SU-DHL-6 (cell line): Measurements from ENCODE around the gene AGAP3.

Experiments used
- H2AFZ ChIP-seq: fragments of 200-600 bp; sonication (generic); 2 replicates; pipeline ENCODE4 v1.6.1; 2014; ENCODE audit warnings: low read depth, mild to moderate bottlenecking, moderate library complexity, mixed read lengths, antibody characterized with exemption, low read length; ENCODE audit not compliant: severe bottlenecking
- H3F3A ChIP-seq: fragments of 200-600 bp; shearing (Covaris generic); 2 replicates; pipeline ENCODE4 v1.6.0; 2016; ENCODE audit warnings: antibody characterized with exemption, mild to moderate bottlenecking; ENCODE audit not compliant: insufficient read depth
- H3K27ac ChIP-seq: fragments of 200-600 bp; sonication (generic); 2 replicates; pipeline ENCODE4 v1.5.1; 2016; ENCODE audit warnings: low read depth, mild to moderate bottlenecking, low read length, moderate library complexity, mixed read lengths
- H3K27me3 ChIP-seq: fragments of 200-600 bp; sonication (generic), shearing (Covaris generic); 2 replicates; pipeline ENCODE4 v1.6.0; 2014; ENCODE audit warnings: mild to moderate bottlenecking, low read length
- H3K36me3 ChIP-seq: fragments of 200-600 bp; sonication (generic); 2 replicates; pipeline ENCODE4 v1.6.1; 2014; ENCODE audit warnings: mild to moderate bottlenecking, low read length, mixed read lengths
- H3K4me2 ChIP-seq: fragments of 300-600, 200-600 bp; shearing (Covaris generic), sonication (generic); 2 replicates; pipeline ENCODE4 v1.6.0; 2014; ENCODE audit warnings: low read length, low read depth, mild to moderate bottlenecking; ENCODE audit not compliant: poor library complexity, severe bottlenecking
- H3K4me3 ChIP-seq: fragments of 200-600 bp; sonication (generic); 2 replicates; pipeline ENCODE4 v1.5.1; 2014; ENCODE audit warnings: antibody characterized with exemption, low read length, mild to moderate bottlenecking, mixed read lengths; ENCODE audit not compliant: insufficient read depth, poor library complexity, severe bottlenecking
- H3K79me2 ChIP-seq: fragments of 200-600 bp; sonication (generic); 2 replicates; pipeline ENCODE4 v1.6.1; 2014; ENCODE audit warnings: mild to moderate bottlenecking, low read length, moderate library complexity; ENCODE audit not compliant: insufficient read depth
- H3K9ac ChIP-seq: fragments of 200-600 bp; sonication (generic); 2 replicates; pipeline ENCODE4 v1.7.0; 2014; ENCODE audit warnings: mild to moderate bottlenecking, low read length
- H3K9me2 ChIP-seq: fragments of 200-600 bp; sonication (generic); replicated peaks from 2 replicates; pipeline ENCODE4 v1.6.1; 2014; ENCODE audit warnings: low read length; ENCODE audit not compliant: insufficient read depth
- H3K9me3 ChIP-seq: fragments of 200-600 bp; sonication (generic); 2 replicates; pipeline ENCODE4 v1.6.1; 2014; ENCODE audit warnings: low read length, mixed read lengths; ENCODE audit not compliant: insufficient read depth
- H4K20me1 ChIP-seq: fragments of 200-600 bp; sonication (generic); 2 replicates; pipeline ENCODE4 v1.6.1; 2014; ENCODE audit warnings: low read depth, mild to moderate bottlenecking, antibody characterized with exemption, low read length, moderate library complexity, mixed read lengths
- CTCF ChIP-seq: fragments of 200-600 bp; sonication (generic); IDR thresholded peaks from one replicate; pipeline ENCODE4 v1.5.1; 2017; ENCODE audit warnings: antibody characterized with exemption, mild to moderate bottlenecking, low read length, moderate library complexity; ENCODE audit not compliant: insufficient read depth, poor library complexity, severe bottlenecking
- EZH2phosphoT487 ChIP-seq: fragments of 200-600 bp; sonication (generic), shearing (Covaris generic); conservative IDR thresholded peaks from 2 replicates; pipeline ENCODE4 v1.6.1; 2018; ENCODE audit warnings: mild to moderate bottlenecking, antibody characterized with exemption, low read length, moderate library complexity, mixed read lengths

The AGAP3 gene

GRCh38 chr7:151071032-151071866 lies 15.0 kb upstream of the AGAP3 start:
- H3K36me3 ChIP-seq: no peaks in the 10 kb centered on the region
- H3K79me2 ChIP-seq: no peaks in the 10 kb centered on the region
- no peaks in the 10 kb centered on the region for H4K20me1 ChIP-seq

DNA sequence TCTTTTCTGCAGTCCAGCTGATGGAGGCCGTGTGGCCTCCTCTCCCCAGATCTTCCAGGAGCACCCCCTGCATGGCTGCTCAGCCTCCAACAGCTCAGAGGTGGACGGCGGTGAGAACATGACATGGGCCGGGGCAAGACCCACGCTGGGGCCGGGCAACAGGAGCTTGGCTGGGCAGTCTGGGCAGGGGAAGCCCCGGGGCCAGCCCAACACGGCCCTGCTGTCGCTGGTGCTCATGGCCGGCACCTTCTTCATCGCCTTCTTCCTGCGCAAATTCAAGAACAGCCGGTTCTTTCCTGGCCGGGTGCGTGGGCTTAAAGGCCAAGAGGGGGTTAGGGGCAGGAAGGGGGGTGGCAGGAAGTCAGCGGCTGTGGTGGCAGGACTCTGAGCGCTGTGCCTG lies 12.3 kb upstream of the AGAP3 start:
- Histone ChIP-seq H3K4me2 (no peak overlapping the region), H3K27ac (no peak overlapping the region), H2AFZ (no peak overlapping the region), H3K9me2 (no peaks in the 10 kb centered on the region), H3K4me3 (no peak overlapping the region), H3F3A (peaks cover 10% of the 10 kb centered on the region; the same call in 1 of the 2 replicates), H3K9me3 (no peaks in the 10 kb centered on the region), H3K27me3 (no peaks in the 10 kb centered on the region), H4K20me1 (no peaks in the 10 kb centered on the region), H3K79me2 (peaks cover under 1% of the 10 kb centered on the region; the same call in 1 of the 2 replicates), H3K36me3 (no peaks in the 10 kb centered on the region), H3K9ac (no peak overlapping the region)
- TF ChIP-seq EZH2phosphoT487: no peak
- TF ChIP-seq CTCF: no peak

More at GRCh38 chr7:151071032-151071866, 15.0 kb upstream of the AGAP3 start:
- Histone ChIP-seq H3K9me3 (no peaks in the 10 kb centered on the region), H3K9ac (no peak overlapping the region), H3K27me3 (no peaks in the 10 kb centered on the region), H3K27ac (no peak overlapping the region), H3K4me3 (no peak overlapping the region), H2AFZ (no peak overlapping the region), H3K4me2 (no peak overlapping the region), H3K9me2 (no peaks in the 10 kb centered on the region), H3F3A (no peaks in the 10 kb centered on the region)
- TF ChIP-seq EZH2phosphoT487 (no peak), CTCF (no peak)

GRCh38 chr7:151074817-151075661 lies 11.2 kb upstream of the AGAP3 start:
- no peak overlapping the region for H3K9ac ChIP-seq
- H4K20me1 ChIP-seq: no peaks in the 10 kb centered on the region
- no peak overlapping the region for H2AFZ ChIP-seq

More at GRCh38 chr7:151074817-151075661, 11.2 kb upstream of the AGAP3 start:
- Histone ChIP-seq H3K27me3 (no peaks in the 10 kb centered on the region), H3K36me3 (no peaks in the 10 kb centered on the region), H3K79me2 (peaks cover 11% of the 10 kb centered on the region; the same call in 1 of the 2 replicates), H3K4me2 (no peak overlapping the region), H3K27ac (no peak overlapping the region), H3K4me3 (no peak overlapping the region), H3K9me3 (no peaks in the 10 kb centered on the region), H3F3A (peaks cover 10% of the 10 kb centered on the region; the same call in 1 of the 2 replicates), H3K9me2 (no peaks in the 10 kb centered on the region)
- TF ChIP-seq CTCF (no peak), EZH2phosphoT487 (no peak)
